HCT116 (cell line): ENCODE results near the gene FLVCR1. TPM values are rescaled to one million over a fixed set of nuclear protein-coding genes. Genes with fewer than 3 reads are reported as not detected.

Source experiments
- ATAC-seq: fragments of 200-7000 bp; cut with Tn5 transposase; 2 replicates; pipeline ENCODE4 v1.9.1; 2020; ENCODE audit warnings: mild to moderate bottlenecking, moderate library complexity
- BruUV-seq: library from RNA; stranded (reverse); fragments of 400-500 nt; replicated peaks from 2 replicates; lab custom pipeline; 2021; lab: Mats Ljungman, UMichigan
- CTCF ChIA-PET: fragments of 300-600 bp; sonication (Branson Sonifier 250); formaldehyde crosslinking; loops from one replicate; lab custom pipeline; 2021; ENCODE audit warnings: antibody characterized with exemption; lab: Charles Lee
- POLR2A ChIA-PET: fragments of 300-600, 350-600 bp; sonication (Branson Sonifier 250); formaldehyde crosslinking; loops from one replicate; lab custom pipeline; 2021; ENCODE audit warnings: antibody characterized with exemption; lab: Charles Lee
- RAD21 ChIA-PET, 2 experiments: fragments of 300-600 bp; sonication (Branson Sonifier 250); formaldehyde crosslinking; loops; one replicate each; lab custom pipeline; 2023; ENCODE audit warnings: low total read pairs in 2 of 2; ENCODE audit not compliant: uncharacterized antibody in 2 of 2, unreplicated experiment in 2 of 2, low non-redundant PET in 1 of 2; lab: Charles Lee
- DNase-seq: peaks from one replicate; pipeline ENCODE4 v3.0.0-alpha.2; 2010; ENCODE audit warnings: low read depth, low spot score
- H2AFZ ChIP-seq: fragments of 200-600 bp; shearing (Covaris generic), sonication (generic); 2 replicates; pipeline ENCODE4 v1.6.1; 2017; ENCODE audit warnings: low read depth, mixed run types, mixed read lengths, antibody characterized with exemption, low read length; ENCODE audit not compliant: poor library complexity, severe bottlenecking
- H3K27ac ChIP-seq: 2 replicates; pipeline ENCODE4 v1.5.1; 2012; ENCODE audit warnings: low read depth, low read length
- H3K27me3 ChIP-seq: fragments of 200-600 bp; sonication (generic); 2 replicates; pipeline ENCODE4 v1.6.1; 2016; ENCODE audit warnings: mixed run types, low read length, mixed read lengths; ENCODE audit not compliant: insufficient read depth
- H3K36me3 ChIP-seq, 2 experiments: fragments of 200-500 bp in 1 of 2; fragments of 200-600 bp in 1 of 2; sonication (Bioruptor generic) in 1 of 2; sonication (generic) in 1 of 2; 2 replicates each; pipeline versions ENCODE4 v1.5.1 to v1.6.1; 2014 to 2016; ENCODE audit warnings: low read length in 2 of 2, inconsistent platforms in 1 of 2, mixed read lengths in 1 of 2, mixed run types in 1 of 2; ENCODE audit not compliant: insufficient read depth in 2 of 2, control insufficient read depth in 1 of 2
- H3K4me1 ChIP-seq, 2 experiments: fragments of 200-600 bp in 1 of 2; sonication (generic) in 1 of 2; 2 replicates each; pipeline versions ENCODE4 v1.5.1 to v1.6.1; 2012 to 2017; ENCODE audit warnings: low read length in 2 of 2, inconsistent platforms in 1 of 2, mild to moderate bottlenecking in 1 of 2, mixed read lengths in 1 of 2, mixed run types in 1 of 2, moderate library complexity in 1 of 2; ENCODE audit not compliant: insufficient read depth in 2 of 2, control insufficient read depth in 1 of 2
- H3K4me2 ChIP-seq: fragments of 200-600 bp; sonication (generic); 2 replicates; pipeline ENCODE4 v1.6.1; 2017; ENCODE audit warnings: mixed run types, low read length, mixed read lengths
- H3K4me3 ChIP-seq, 2 experiments: fragments of 200-600 bp in 1 of 2; sonication (generic) in 1 of 2; replicated peaks in 1 of 2; 2 replicates each; pipeline ENCODE4 v1.5.1; 2011 to 2016; ENCODE audit warnings: low read length in 2 of 2, control low read depth in 1 of 2, low read depth in 1 of 2, mild to moderate bottlenecking in 1 of 2, mixed read lengths in 1 of 2, mixed run types in 1 of 2
- H3K79me2 ChIP-seq: fragments of 200-600 bp; sonication (generic); 2 replicates; pipeline ENCODE4 v1.6.1; 2017; ENCODE audit warnings: mild to moderate bottlenecking, mixed run types, low read length, moderate library complexity, mixed read lengths; ENCODE audit not compliant: insufficient read depth
- H3K9ac ChIP-seq: fragments of 200-600 bp; sonication (generic); 2 replicates; pipeline ENCODE4 v1.6.1; 2016; ENCODE audit warnings: low read length, mixed read lengths
- H3K9me2 ChIP-seq: fragments of 200-600 bp; sonication (generic), shearing (Covaris generic); 2 replicates; pipeline ENCODE4 v1.6.1; 2017; ENCODE audit warnings: mixed run types, mild to moderate bottlenecking, moderate library complexity; ENCODE audit not compliant: insufficient read depth
- H3K9me3 ChIP-seq, 2 experiments: fragments of 200-500 bp in 1 of 2; fragments of 200-600 bp in 1 of 2; sonication (Bioruptor generic) in 1 of 2; sonication (generic) in 1 of 2; 2 replicates each; pipeline ENCODE4 v1.6.1; 2014 to 2017; ENCODE audit warnings: low read length in 2 of 2, mixed read lengths in 2 of 2, inconsistent platforms in 1 of 2, low read depth in 1 of 2, mild to moderate bottlenecking in 1 of 2, mixed run types in 1 of 2, moderate library complexity in 1 of 2; ENCODE audit not compliant: control insufficient read depth in 1 of 2, insufficient read depth in 1 of 2
- H4K20me1 ChIP-seq: fragments of 200-600 bp; sonication (generic), shearing (Covaris generic); 2 replicates; pipeline ENCODE4 v1.6.1; 2017; ENCODE audit warnings: mixed run types, mild to moderate bottlenecking, moderate library complexity; ENCODE audit not compliant: insufficient read depth
- ATF3 ChIP-seq: IDR thresholded peaks from 2 replicates; pipeline ENCODE4 v1.6.1; 2012
- CBX3 ChIP-seq: IDR thresholded peaks from 2 replicates; pipeline ENCODE4 v1.6.1; 2012; ENCODE audit warnings: low read depth
- CEBPB ChIP-seq: IDR thresholded peaks from 2 replicates; pipeline ENCODE4 v1.6.1; 2012; ENCODE audit warnings: low read depth
- CTCF ChIP-seq, 3 experiments: fragments of 200-600 bp in 1 of 3; sonication (generic) in 1 of 3; IDR thresholded peaks in 2 of 3; conservative IDR thresholded peaks in 1 of 3; 2 replicates each; pipeline ENCODE4 v1.5.1; 2012 to 2017; ENCODE audit warnings: low read depth in 2 of 3, low read length in 2 of 3, antibody characterized with exemption in 1 of 3, borderline replicate concordance in 1 of 3, control low read depth in 1 of 3, mild to moderate bottlenecking in 1 of 3, mixed read lengths in 1 of 3, mixed run types in 1 of 3, moderate library complexity in 1 of 3; ENCODE audit not compliant: insufficient read depth in 1 of 3
- EGR1 ChIP-seq: IDR thresholded peaks from 2 replicates; pipeline ENCODE4 v1.6.1; 2012; ENCODE audit warnings: low read depth
- ELF1 ChIP-seq: IDR thresholded peaks from 2 replicates; pipeline ENCODE4 v1.6.1; 2012; ENCODE audit warnings: low read depth, borderline replicate concordance
- EZH2 ChIP-seq: fragments of 200-600 bp; sonication (generic); IDR thresholded peaks from 2 replicates; pipeline ENCODE4 v1.6.1; 2017; ENCODE audit warnings: antibody characterized with exemption, mixed run types
- FOSL1 ChIP-seq: IDR thresholded peaks from 2 replicates; pipeline ENCODE4 v1.6.1; 2012; ENCODE audit warnings: low read depth
- POLR2A ChIP-seq: IDR thresholded peaks from 2 replicates; pipeline ENCODE4 v1.7.0; 2011; ENCODE audit warnings: borderline replicate concordance; ENCODE audit not compliant: insufficient read depth, insufficient read length; ENCODE audit errors: extremely low read depth
- POLR2AphosphoS5 ChIP-seq: IDR thresholded peaks from 2 replicates; pipeline ENCODE4 v1.6.1; 2011; ENCODE audit warnings: mild to moderate bottlenecking, low read depth, low read length, moderate library complexity
- RAD21 ChIP-seq: IDR thresholded peaks from 2 replicates; pipeline ENCODE4 v1.6.1; 2012; ENCODE audit warnings: low read depth, mild to moderate bottlenecking
- REST ChIP-seq: IDR thresholded peaks from 2 replicates; pipeline ENCODE4 v1.6.1; 2012; ENCODE audit warnings: low read depth
- SIN3A ChIP-seq: IDR thresholded peaks from 2 replicates; pipeline ENCODE4 v1.6.1; 2012; ENCODE audit warnings: low read depth
- SP1 ChIP-seq: IDR thresholded peaks from 2 replicates; pipeline ENCODE4 v1.6.1; 2012; ENCODE audit warnings: low read depth
- SRF ChIP-seq: IDR thresholded peaks from 2 replicates; pipeline ENCODE4 v1.6.1; 2012; ENCODE audit warnings: low read depth
- TCF7L2 ChIP-seq: IDR thresholded peaks from 2 replicates; pipeline ENCODE4 v1.7.0; 2011; ENCODE audit warnings: borderline replicate concordance, inconsistent platforms; ENCODE audit not compliant: insufficient read depth, insufficient read length; ENCODE audit errors: extremely low read depth
- YY1 ChIP-seq: IDR thresholded peaks from 2 replicates; pipeline ENCODE4 v1.6.1; 2011; ENCODE audit warnings: low read length, low read depth, moderate library complexity, mild to moderate bottlenecking; ENCODE audit not compliant: insufficient replicate concordance; ENCODE audit errors: extremely low read depth
- ZBTB33 ChIP-seq: IDR thresholded peaks from 2 replicates; pipeline ENCODE4 v1.6.1; 2011; ENCODE audit warnings: mild to moderate bottlenecking, low read length, moderate library complexity; ENCODE audit not compliant: insufficient replicate concordance; ENCODE audit errors: extremely low read depth
- ZFX ChIP-seq: fragments of 450-650 bp; IDR thresholded peaks from 2 replicates; pipeline ENCODE4 v1.6.1; 2017
- ZNF274 ChIP-seq: fragments of 200-500 bp; sonication (Bioruptor generic); IDR thresholded peaks from 2 replicates; pipeline ENCODE4 v1.6.1; 2014; ENCODE audit warnings: mild to moderate bottlenecking, low read depth, low read length, inconsistent platforms
- intact Hi-C: fragments of 100-400 bp; cut with micrococcal nuclease; formaldehyde crosslinking; loops from 2 replicates; pipeline ENCODE4 v1.10.0; 2022
- total RNA-seq: library from RNA; stranded (reverse); gene quantifications from one replicate; pipeline ENCODE4 v1.2.1, GENCODE V29; 2021; ENCODE audit not compliant: unreplicated experiment

Gene FLVCR1
- total RNA-seq, 1 experiment from 2014 or later, result 19.0 TPM

GRCh38 chr1:212852105-212852688 is 5.9 kb upstream of the FLVCR1 start:
- CTCF ChIA-PET, result no interaction called here
- Histone ChIP-seq H3K9me3 (no peaks in the 10 kb centered on the region), H3K9ac (no peak overlapping the region), H3K4me2 (no peak overlapping the region), H3K27ac (no peak overlapping the region), H3K9me2 (no peaks in the 10 kb centered on the region), H4K20me1 (no peaks in the 10 kb centered on the region), H2AFZ (no peak overlapping the region), H3K27me3 (no peaks in the 10 kb centered on the region), H3K79me2 (no peaks in the 10 kb centered on the region), H3K4me3 (no peak overlapping the region), H3K36me3 (no peaks in the 10 kb centered on the region), H3K4me1 (peaks cover 7 to 9% of the 10 kb centered on the region in 2 experiments)
- ATAC-seq (no peak), DNase-seq (no peak)
- no peak for TF ChIP-seq EGR1
- no peak for TF ChIP-seq CTCF (IDR thresholded peaks at IDR 0.05 in 2 of 3, conservative IDR thresholded peaks at IDR 0.05 in 1 of 3; ENCODE audit: borderline replicate concordance in 1 of 3, insufficient read depth in 1 of 3, low read depth in 2 of 3, low read length in 2 of 3)
- no peak for TF ChIP-seq CEBPB
- no peak for TF ChIP-seq SRF
- TF ChIP-seq SP1, result no peak
- TF ChIP-seq CBX3, result no peak
- no peak for TF ChIP-seq ATF3
- no peak for TF ChIP-seq TCF7L2
- no peak for TF ChIP-seq EZH2
- no peak for TF ChIP-seq ZNF274
- no peak for TF ChIP-seq RAD21
- TF ChIP-seq ZFX, result no peak
- no peak for TF ChIP-seq POLR2AphosphoS5
- no peak for TF ChIP-seq POLR2A
- no peak for TF ChIP-seq YY1
- no peak for TF ChIP-seq ELF1
- no peak for TF ChIP-seq REST
- TF ChIP-seq ZBTB33, result no peak
- TF ChIP-seq FOSL1, result no peak
- no peak for TF ChIP-seq SIN3A
- BruUV-seq, result no TSS peak
- intact Hi-C loops, result no loop called here
- RAD21 ChIA-PET, result no interaction called here
- POLR2A ChIA-PET, result no interaction called here
